Ishikawa (cell line): Measurements from ENCODE around the gene CYB5B.

Source experiments
- CEBPB ChIP-seq: IDR thresholded peaks from 2 replicates; pipeline ENCODE4 v1.6.1; 2012
- CREB1 ChIP-seq: IDR thresholded peaks from 2 replicates; pipeline ENCODE4 v1.6.1; 2012; ENCODE audit warnings: low read depth
- EGR1 ChIP-seq: IDR thresholded peaks from 2 replicates; pipeline ENCODE4 v1.6.1; 2012
- EP300 ChIP-seq: IDR thresholded peaks from 2 replicates; pipeline ENCODE4 v1.6.1; 2012; ENCODE audit warnings: borderline replicate concordance
- FOXM1 ChIP-seq: IDR thresholded peaks from 2 replicates; pipeline ENCODE4 v1.6.1; 2012; ENCODE audit warnings: low read depth, borderline replicate concordance
- NFIC ChIP-seq: IDR thresholded peaks from 2 replicates; pipeline ENCODE4 v1.6.1; 2012
- RAD21 ChIP-seq: IDR thresholded peaks from 2 replicates; pipeline ENCODE4 v1.6.1; 2012; ENCODE audit warnings: low read depth
- TAF1 ChIP-seq: IDR thresholded peaks from 2 replicates; pipeline ENCODE4 v1.6.1; 2012; ENCODE audit warnings: low read depth, mild to moderate bottlenecking
- TCF12 ChIP-seq: IDR thresholded peaks from 2 replicates; pipeline ENCODE4 v1.6.1; 2012; ENCODE audit warnings: low read depth
- TEAD4 ChIP-seq: IDR thresholded peaks from 2 replicates; pipeline ENCODE4 v1.6.1; 2012
- YY1 ChIP-seq: IDR thresholded peaks from 2 replicates; pipeline ENCODE4 v1.6.1; 2012; ENCODE audit warnings: low read depth
- ZBTB7A ChIP-seq: IDR thresholded peaks from 2 replicates; pipeline ENCODE4 v1.6.1; 2012; ENCODE audit warnings: low read depth
- TF ChIP-seq, protein P1 (sequence below): IDR thresholded peaks from 2 replicates; pipeline ENCODE4 v1.6.1; 2012
- TF ChIP-seq, protein P2 (sequence below): IDR thresholded peaks from 2 replicates; pipeline ENCODE4 v1.6.1; 2012
- TF ChIP-seq, protein P3 (sequence below): IDR thresholded peaks from 2 replicates; pipeline ENCODE4 v1.6.1; 2012; ENCODE audit warnings: low read depth, mild to moderate bottlenecking

CYB5B gene

DNA sequence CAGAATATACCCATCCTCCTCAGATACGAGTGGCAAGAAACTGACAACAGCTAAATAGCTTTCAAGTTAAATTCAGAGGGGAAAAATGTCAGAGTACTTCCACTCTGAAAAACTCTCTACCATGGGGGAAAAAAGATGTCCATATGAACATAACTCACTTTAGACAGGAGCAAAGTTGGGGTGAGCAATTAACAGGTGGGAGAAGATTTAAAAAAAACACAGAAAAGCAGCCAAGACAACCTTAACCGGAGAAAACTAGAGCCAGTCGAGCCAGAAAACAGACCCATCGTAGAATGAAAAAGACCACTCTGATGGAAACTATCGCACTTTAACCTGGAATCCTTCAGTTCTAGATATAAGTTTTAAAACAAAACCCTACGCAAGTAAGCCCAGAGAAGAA is 39.4 kb upstream of the CYB5B start:
- TF ChIP-seq TEAD4: no peak
- no peak for TF ChIP-seq EP300
- no peak for TF ChIP-seq TAF1
- no peak for TF ChIP-seq ZBTB7A
- TF ChIP-seq TCF12: no peak
- no peak for TF ChIP-seq RAD21

DNA sequence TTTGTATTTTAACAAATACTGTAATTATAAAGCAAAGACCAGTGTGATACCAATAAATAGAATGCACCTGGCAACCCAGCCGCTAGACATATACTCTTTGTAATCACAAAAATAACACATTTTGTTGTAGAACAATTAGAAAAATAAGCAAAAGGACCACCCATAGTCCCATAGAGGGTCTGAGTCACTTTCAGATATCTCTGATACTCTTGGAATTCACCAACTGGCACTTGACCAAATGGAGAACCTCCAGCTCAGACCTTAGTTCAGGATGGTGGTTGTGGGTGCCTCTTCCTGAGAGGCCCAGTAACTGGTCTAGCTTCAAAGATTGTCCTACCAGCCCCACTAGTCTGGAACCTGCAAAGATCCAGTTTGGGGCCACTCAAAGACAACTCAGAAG is 37.8 kb upstream of the CYB5B start:
- TF ChIP-seq CREB1: no peak
- TF ChIP-seq, protein P1, sequence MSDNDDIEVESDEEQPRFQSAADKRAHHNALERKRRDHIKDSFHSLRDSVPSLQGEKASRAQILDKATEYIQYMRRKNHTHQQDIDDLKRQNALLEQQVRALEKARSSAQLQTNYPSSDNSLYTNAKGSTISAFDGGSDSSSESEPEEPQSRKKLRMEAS: no peak
- TF ChIP-seq FOXM1: no peak
- no peak for TF ChIP-seq TEAD4
- TF ChIP-seq ZBTB7A: no peak
- TF ChIP-seq EGR1: no peak
- TF ChIP-seq TCF12: no peak
- TF ChIP-seq EP300: no peak
- TF ChIP-seq RAD21: no peak
- TF ChIP-seq YY1: no peak
- TF ChIP-seq NFIC: no peak
- no peak for TF ChIP-seq CEBPB
- TF ChIP-seq, protein P2, sequence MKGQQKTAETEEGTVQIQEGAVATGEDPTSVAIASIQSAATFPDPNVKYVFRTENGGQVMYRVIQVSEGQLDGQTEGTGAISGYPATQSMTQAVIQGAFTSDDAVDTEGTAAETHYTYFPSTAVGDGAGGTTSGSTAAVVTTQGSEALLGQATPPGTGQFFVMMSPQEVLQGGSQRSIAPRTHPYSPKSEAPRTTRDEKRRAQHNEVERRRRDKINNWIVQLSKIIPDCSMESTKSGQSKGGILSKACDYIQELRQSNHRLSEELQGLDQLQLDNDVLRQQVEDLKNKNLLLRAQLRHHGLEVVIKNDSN: no peak
- TF ChIP-seq TAF1: no peak

DNA sequence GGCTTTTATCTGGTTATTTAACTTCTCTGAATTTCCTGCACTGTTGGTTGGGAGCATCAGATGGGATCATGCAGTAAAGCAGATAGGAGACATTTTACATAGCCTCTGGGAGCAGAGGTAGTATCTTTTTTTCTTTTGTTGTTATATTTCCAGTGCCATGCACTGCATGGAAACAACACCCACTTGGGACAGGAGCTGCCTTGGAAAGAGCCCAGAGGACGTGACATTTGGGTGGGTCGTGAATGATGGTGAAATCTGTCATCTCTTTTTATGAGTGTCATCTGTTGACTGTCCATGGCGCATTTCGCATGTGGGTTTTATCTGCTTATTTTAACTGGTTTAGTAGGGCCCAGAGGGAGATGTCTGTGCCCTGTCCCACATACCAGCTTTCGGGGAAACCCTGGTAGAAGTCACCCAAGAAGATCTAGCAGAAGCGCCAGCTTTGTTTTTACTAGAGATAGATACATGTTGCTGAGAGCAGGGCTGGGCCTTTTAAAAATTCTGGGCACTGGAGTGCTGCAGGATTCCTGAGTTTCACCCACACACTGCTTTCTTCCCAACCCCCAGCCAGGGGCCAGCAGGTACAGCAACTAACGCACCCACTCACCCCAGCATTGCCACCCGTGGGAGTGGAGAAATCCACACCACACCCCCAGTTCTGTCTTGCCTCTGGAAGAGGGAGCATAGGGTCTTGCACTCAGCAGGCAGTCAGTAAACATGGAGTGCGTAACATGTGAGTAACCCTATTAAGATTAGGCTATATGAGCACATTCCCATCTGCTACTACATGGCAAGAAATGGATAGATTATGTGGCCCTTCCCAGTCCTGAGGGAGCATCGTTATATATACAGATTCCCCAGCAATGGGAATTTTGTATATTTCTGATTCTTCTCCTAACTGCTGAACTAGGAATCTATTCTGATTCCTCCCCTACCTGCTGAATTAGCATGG is 30.2 kb upstream of the CYB5B start:
- TF ChIP-seq, protein P3, sequence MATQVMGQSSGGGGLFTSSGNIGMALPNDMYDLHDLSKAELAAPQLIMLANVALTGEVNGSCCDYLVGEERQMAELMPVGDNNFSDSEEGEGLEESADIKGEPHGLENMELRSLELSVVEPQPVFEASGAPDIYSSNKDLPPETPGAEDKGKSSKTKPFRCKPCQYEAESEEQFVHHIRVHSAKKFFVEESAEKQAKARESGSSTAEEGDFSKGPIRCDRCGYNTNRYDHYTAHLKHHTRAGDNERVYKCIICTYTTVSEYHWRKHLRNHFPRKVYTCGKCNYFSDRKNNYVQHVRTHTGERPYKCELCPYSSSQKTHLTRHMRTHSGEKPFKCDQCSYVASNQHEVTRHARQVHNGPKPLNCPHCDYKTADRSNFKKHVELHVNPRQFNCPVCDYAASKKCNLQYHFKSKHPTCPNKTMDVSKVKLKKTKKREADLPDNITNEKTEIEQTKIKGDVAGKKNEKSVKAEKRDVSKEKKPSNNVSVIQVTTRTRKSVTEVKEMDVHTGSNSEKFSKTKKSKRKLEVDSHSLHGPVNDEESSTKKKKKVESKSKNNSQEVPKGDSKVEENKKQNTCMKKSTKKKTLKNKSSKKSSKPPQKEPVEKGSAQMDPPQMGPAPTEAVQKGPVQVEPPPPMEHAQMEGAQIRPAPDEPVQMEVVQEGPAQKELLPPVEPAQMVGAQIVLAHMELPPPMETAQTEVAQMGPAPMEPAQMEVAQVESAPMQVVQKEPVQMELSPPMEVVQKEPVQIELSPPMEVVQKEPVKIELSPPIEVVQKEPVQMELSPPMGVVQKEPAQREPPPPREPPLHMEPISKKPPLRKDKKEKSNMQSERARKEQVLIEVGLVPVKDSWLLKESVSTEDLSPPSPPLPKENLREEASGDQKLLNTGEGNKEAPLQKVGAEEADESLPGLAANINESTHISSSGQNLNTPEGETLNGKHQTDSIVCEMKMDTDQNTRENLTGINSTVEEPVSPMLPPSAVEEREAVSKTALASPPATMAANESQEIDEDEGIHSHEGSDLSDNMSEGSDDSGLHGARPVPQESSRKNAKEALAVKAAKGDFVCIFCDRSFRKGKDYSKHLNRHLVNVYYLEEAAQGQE: no peak
- TF ChIP-seq FOXM1 (no peak), TEAD4 (no peak), TCF12 (no peak), TAF1 (no peak), CREB1 (no peak), RAD21 (no peak)
- TF ChIP-seq, protein P1: no peak

DNA sequence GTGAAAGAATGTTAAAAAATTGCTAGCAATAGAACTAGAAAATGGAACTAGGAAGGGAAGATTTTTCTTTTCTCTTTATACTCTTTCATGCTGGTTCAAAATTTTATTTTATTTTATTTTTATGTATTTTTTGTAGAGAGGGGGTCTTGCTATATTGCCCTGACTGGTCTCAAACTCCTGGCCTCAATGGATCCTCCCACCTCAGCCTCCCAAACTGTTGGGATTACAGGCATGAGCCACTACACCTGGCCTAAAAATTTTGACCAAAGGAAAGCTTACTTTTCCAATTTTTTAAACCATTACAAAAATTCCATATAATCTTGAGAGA is 28.6 kb upstream of the CYB5B start:
- TF ChIP-seq CREB1 (no peak), TAF1 (no peak), EP300 (no peak), TCF12 (no peak)
- TF ChIP-seq, protein P3: no peak

DNA sequence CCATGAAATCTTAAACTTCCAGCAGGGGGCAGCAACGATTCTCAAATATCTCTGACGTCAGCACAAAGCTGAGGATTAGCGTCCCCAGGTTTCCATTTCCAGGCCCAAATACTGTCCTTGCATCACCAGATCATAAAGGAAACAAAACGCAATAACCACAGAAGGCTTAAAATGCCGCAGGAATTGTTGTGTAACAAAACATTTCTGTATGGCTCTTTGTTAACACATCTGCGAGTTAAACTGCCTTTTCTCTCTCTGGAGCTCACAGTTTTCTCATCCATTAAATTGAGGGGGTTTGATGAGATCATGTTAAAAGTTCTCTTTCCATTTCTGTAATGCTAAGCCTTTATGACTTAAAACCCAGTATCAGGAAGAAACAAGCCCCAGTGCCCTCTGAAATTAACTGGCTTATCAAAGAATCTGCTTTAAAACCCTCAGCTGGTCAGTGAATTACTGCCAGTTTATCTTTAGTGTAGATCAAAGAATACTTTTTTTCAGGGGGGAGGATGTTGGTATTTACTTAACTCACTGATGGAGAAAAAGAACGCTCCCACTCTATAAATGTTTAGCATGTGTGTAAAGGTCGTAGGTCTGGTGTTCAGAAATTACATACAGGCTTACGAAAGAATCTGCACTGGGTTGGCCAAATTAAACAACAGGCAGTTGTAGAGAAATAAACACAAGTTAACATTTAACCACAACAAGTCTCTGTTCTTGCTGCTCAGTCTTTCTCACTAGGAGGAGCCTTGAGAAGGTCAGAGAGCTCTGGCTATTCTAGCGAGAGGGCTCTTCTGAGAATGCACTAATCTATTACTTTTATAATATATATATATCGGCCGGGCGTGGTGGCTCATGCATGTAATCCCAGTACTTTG is 28.0 kb upstream of the CYB5B start:
- TF ChIP-seq, protein P2: no peak
- peak; percentile 74 for TF ChIP-seq RAD21
- TF ChIP-seq, protein P3: no peak
- TF ChIP-seq FOXM1: no peak
- TF ChIP-seq YY1: no peak
